HG03432 (cell line): ENCODE measurements around the gene CCN5.
"Not testable (repeated sequence)": the region's sequence is repeated elsewhere in the genome, so short reads cannot be mapped to it uniquely, and the experiment has no call there.

Experiments
- ATAC-seq: cut with Tn5 transposase; IDR thresholded peaks from one replicate; pipeline ENCODE4 v1.9.1; 2021; ENCODE audit warnings: mild to moderate bottlenecking, moderate library complexity; ENCODE audit not compliant: unreplicated experiment

CCN5 gene, protein sequence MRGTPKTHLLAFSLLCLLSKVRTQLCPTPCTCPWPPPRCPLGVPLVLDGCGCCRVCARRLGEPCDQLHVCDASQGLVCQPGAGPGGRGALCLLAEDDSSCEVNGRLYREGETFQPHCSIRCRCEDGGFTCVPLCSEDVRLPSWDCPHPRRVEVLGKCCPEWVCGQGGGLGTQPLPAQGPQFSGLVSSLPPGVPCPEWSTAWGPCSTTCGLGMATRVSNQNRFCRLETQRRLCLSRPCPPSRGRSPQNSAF

GRCh38 chr20:44714701-44715498 is at the start of gene CCN5:
TSS of gene CCN5 (plus strand) at chr20:44715369. CDS start at chr20:44715391, 22 bp downstream.
- no peak for ATAC-seq

GRCh38 chr20:44666066-44666465 is 49.1 kb upstream of the CCN5 start:
- no peak for ATAC-seq

- not testable (repeated sequence) for ATAC-seq
Measured at GRCh38 chr20:44670851-44671250, 44.3 kb upstream of the CCN5 start.

DNA sequence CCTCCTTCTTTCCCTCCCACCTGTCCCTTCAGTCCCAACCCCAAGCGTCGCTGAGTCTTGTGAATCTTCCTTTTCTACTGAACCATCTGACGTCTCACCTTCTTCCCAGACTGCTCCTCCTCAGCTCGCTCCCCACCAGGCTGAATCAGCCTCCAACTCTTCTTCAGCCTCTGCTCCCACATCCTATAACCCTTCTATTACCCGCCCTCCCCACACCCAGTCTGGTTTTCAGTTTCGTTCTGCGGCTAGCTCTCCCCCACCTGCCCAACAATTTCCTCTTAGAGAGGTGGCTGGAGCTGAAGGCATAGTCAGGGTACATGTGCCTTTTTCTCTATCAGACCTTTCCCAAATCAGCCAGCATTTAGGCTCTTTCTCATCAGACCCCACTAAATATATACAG is 43.6 kb upstream of the CCN5 start:
- peak; percentile 53 for ATAC-seq

- not testable (repeated sequence) for ATAC-seq
Measured at GRCh38 chr20:44672318-44672902, 42.8 kb upstream of the CCN5 start.

GRCh38 chr20:44678242-44678641 is 36.9 kb upstream of the CCN5 start:
- ATAC-seq: no peak

DNA sequence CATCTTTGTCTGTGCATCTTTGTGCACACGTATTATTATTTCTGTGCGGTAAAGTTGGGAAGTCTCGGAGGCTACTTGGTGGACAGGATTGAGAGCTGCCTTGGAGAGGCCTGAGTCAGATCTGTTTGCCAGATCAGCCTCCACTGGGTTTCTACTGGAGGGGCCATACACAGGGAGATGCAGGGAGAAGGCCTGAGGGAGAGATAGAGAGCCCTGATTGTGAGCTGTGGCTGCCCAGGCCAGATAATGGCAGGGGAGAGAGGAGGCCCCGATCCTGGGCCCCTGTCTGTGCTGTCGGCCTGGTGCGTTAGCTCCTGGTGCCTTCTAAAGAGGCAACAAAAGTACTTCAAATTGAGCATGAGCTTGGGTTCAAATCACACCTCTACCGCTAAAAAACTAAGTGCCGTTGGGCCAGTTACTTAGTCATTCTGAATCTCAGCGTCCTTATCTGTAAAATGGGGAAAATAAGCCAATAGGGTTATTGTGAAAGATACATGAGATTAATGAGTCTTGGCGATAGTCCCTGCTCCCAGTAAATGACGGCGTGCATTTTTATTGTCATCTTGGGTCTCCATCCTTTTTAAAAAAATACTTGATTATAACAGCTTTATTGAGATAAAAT is 36.1 kb upstream of the CCN5 start:
- no peak for ATAC-seq

DNA sequence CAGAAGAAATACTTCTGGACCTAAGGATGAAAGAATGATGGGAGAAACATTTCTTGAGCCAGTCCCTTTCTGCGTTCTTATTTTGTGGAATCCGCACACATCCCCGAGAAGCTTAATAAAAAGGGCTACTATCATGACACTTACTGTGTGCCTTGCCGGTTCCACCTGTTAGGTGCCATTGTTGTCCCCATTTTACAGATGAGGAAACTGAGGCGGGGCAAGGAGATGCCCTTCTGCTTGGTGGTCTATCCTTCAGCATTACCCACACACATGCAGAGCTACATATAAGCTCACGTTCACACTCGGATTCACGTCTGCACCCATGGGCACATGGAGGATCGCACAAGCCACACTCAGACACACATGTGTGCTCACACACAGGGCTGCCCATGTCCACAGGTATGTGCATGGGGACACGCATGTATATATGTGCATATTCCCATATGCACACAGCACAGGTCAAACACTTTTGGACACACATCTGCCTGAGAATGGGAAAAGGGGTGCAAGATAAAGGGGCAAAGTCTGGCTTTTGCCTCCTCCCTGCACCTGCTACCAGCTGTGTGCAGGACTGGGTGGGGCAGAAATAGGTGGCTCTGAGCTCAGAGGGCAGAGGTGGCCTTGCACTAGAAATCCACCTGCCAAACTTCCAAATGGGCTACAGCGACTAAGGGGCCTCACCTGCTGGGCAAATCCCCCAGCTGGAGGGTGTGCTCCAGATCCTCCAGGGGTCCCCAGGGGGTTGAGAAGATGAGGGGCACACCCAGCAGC is 33.2 kb upstream of the CCN5 start:
- ATAC-seq: no peak

- ATAC-seq: peak; percentile 58
Measured at GRCh38 chr20:44683263-44684046, 31.7 kb upstream of the CCN5 start.

DNA sequence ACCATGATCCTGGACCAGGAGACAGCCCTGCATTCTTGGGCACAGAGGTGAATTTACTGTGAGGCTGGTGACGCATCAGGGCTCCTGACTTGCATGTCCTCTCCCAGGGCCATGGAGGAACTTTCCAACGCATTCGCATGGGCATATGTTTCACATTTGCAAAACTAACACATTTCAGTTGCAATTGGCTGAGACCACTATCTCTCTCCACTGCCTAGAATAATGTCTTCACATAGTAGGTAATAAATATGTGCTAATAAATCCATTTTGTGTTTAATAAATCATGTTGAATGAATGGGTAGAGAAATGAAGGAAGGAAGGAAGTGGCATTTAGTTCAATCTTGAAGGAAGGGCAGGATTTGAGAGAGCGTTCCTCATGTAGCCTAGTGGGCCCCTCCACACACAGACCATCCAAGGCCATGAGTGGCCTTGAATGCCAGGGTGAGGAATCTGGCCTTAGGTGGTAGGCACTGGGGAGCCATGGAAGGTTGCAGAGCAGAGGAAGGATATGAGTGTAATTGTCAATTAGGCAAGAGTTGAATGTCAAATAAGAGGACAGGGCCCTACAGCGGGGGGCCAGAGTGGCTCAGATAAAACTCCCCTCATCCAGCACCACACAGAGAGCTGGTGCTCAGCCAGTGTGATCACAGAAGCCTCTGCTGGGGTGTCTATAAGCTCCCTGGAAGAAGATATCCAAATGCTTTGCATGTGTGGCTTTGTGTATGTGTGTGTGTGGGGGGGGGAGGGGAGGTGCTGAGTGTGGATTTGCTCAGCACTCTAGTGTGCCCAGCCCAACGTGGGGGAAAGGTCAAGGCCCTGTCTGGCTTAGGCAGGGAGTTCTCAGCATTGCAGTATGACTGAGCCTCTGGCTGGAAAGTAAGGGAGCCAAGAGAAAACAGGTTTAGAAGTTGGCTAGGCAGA is 30.9 kb upstream of the CCN5 start:
- no peak for ATAC-seq

DNA sequence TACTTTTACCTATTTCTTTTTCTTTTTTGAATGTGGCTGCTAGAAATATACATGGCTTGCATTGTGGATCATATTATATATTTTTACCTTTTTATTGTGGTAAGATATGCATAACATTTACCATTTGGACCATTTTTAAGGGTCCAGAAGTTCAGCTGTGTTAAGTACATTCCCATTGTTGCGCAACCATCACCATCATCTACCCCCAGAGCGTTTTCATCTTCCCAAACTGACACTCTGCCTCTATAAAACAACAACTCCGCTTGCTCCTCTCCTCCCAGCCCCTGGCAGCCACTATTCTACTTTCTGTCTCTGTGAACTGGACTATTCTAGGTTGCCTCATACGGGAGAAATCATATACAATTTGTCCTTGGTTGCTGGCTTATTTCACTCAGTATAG is 28.2 kb upstream of the CCN5 start:
- no peak for ATAC-seq

DNA sequence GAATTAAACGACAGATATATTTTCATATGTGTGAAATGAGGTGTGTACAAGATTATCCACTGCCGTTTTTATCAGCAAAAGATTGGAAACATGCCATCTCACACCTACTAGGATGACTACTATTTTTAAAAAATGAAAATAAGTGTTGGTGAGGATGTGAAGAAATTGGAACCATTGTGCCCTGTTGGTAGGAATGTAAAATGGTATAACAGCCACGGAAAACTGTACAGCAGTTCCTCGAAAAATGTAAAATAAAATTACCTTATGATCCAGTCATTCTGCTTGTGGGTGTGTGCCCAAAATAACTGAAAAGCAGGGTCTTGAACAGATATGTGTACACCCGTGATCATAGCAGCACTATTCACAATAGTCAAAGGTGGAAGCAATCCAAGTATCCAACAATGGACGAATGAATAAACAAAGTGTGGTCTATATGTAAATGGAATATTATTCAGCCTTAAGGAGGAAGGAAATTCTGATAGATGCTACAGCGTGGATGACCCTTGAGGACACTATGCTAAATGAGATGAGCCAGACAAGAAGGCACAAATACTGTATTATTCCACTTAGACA is 27.0 kb upstream of the CCN5 start:
- ATAC-seq: no peak

DNA sequence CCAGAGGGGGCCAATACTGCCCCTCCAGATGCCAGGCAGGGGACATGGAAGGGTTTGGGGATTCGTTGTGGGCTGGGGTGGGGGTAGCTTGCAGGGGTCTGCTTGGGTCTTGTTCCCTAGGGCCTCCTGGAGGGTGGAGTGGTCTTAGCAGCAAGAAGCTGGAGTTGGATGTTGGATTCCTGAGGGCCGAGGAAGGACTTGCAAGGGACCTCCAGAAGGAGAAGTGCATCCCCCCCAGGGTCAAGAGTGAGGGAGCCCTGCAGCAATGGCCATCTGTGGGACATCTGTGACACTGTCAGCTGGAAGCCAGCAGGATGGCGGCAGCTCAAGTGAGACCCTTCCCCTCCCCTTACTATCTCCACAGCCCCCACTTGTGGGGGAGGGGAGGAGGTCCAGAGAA is 25.4 kb upstream of the CCN5 start:
- no peak for ATAC-seq

DNA sequence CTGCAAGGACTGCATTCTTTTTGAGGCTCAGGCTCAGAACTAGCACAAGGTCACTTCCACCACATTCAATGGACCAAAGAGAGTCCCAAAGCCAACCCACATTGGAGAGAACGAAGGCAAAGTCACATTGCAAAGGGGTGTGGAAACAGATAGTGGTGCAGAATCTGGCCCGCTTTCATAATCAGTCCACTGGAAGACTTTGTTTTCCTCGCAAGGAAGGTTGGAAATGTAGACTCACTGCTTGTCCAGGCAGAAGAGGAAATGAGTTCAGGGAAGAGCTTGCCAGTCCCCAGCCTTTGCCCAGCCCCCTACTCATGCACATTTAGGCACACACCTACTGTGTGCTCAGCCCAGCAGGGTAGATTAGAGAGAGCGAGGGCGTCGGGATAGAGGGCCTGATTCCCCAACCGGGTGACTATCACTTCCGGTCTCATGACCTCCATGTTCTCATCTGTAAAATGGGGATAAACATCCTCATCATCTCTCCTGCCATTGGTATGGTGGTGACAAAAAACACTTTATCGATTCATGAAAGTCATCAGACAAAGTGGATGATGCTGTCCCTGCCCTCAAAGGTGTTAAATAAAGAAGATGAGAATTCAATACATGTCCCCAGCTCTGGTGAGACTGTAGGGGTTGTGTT is 24.3 kb upstream of the CCN5 start:
- ATAC-seq: no peak

DNA sequence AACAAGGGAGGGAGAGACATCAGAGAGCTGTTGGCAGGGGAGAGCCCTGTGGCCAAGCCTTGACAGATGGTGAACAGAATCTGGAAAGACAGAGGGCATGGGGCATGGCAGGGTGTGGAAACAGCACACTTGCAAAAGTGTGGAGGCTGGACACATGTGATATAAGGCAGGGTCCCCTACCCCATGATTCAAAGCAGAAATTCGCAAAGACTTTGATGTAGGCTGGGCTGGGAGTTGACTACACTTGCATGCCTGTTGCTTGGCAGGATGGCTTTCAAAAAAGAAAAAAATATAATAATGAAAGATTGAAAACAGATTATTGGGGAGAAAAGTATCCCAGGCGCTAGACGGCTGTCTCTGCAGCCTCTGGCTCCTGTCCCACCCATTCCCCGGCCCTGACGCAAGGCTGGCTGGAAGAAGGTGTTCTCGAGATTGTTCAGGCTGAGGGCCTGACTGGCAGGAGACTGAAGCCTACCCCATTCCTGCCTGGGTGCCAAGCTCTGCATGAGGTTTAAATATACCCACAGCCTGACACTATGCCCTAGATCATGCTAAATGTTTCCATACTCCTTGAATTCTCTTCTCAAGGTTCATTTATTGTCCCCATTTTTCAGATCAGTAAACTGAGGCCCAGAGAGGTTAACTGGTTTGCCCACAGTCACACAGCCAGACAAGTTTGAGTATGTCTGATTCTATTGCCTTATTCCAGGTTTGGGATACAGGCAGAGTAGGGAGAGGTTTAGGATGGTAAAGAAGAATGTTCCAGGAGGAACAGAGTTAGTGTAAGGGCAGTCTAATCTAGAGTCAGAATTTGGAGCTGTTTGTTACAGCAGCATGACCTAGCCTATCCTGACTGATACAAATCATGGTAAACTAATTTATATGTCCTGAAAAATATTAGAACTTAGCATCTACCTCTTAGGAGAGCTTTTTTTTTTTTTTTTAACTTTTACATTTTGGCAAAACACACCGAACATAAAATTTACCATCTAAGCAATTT is 23.4 kb upstream of the CCN5 start:
- ATAC-seq: no peak

- ATAC-seq: no peak
Measured at GRCh38 chr20:44692932-44693480, 22.2 kb upstream of the CCN5 start.

GRCh38 chr20:44693627-44694026 is 21.5 kb upstream of the CCN5 start:
- no peak for ATAC-seq
